ENCODE results near the gene VPS72.

Gene VPS72

DNA sequence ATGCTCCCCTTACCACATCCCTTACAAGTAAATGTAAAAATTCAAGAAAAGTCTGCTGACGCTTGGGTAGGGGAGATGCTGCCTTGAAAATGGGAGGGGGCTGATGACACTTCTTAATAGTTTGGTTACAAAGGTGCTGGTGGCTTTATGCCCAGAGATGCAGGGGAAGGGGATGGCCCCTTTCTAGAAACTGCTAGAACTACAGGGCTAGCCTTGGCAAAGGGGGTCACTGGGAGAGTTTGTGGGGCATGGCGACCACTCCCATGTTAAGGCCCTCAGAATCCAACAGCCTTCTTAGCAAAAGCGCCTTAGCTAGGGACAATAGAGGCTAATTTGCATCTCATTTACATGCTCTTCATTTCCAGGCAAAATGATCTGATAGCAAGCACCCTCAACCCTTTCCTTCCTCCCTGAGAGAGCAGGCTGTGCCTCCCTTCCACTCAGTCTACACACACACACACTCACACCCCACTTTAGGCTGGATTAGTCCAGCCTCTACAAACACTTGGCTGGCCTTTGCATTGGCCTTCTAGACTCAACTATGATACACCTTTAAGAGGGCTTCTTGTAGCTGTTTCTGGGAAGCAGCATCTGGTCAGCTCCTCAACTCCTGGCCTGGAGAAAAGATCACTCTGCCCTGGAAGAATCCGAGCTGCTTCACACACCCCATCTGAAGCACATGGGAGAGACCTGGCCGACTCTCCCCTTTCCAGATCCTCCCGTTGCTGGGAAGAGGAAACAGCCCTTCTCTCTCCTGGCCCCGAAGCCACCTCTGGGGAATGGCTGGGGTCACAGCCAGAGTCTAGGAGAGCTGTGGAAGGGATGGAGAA lies 45.3 kb downstream of the VPS72 start:
- peak; percentile 57 for DNase-seq

DNA sequence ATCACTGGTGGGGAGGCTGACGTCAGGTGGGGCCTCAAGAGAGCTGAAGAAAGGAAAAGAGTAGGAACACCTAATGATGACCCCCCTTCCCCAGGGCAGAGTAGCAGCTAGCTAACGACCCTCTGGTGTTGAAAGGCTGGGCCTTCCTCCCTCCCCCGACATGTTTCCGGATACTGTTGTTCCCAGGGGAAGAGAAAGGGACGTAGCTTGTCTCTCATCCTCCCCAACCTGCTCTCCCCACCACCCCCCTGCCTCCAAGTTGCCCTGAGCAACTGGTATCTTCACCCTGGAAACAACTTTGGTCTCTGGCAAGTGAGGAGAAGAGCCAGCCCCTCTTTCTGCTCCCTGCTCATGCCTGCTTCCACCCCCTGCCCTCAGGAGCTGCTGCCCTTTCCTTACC lies 46.0 kb downstream of the VPS72 start:
- DNase-seq, result no peak

DNA sequence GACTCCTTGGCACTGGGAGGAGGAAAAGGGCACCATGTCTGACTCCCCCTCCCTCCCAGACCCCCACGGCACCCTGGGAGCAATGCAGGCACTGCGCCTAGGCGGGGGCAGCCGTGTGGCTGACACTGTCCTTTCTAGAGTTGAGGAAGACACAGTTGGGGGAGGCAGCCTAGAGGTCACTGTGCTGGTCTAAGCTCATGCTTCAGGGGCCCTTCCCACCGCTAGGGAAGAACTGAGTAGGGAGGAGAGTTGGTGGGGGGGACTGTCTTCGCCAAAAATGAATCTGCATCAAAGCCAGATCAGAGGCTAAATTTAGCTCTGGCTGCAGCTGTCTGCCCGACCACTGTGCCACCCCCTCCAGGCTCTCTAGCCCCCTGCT lies 47.0 kb downstream of the VPS72 start:
- no peak for DNase-seq

DNA sequence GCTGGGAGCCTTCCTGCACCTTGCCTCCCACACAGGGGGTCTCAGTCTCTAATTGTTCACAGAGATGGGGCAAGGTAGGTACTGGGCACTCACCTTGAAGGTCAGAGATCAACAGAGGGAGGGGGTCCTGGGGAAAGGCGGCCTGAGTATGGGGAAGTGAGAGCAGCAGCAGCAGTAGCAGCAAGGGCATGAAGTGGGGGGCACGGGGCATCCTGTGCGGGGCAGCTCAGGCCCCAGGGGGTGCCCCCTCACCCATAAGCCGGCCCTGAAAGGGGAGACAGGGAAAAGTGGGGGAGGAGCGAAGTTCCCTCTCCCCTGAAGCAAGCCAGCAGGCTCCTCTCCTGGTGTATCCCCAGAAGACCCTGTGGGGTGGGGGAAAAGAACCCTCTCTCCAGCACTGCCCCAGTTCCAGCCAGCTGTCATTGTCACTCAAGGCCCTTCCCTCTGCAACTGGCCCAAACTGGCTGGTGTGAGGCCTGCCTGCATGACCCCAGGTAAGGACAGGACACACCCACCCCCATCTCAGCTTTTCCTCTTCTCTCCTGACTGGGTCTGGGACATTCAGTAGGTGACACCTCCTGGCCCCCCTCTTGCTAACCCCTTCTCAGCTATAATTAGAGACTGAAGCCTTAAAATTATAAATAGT lies 47.5 kb downstream of the VPS72 start:
- peak; percentile 13 for DNase-seq

DNA sequence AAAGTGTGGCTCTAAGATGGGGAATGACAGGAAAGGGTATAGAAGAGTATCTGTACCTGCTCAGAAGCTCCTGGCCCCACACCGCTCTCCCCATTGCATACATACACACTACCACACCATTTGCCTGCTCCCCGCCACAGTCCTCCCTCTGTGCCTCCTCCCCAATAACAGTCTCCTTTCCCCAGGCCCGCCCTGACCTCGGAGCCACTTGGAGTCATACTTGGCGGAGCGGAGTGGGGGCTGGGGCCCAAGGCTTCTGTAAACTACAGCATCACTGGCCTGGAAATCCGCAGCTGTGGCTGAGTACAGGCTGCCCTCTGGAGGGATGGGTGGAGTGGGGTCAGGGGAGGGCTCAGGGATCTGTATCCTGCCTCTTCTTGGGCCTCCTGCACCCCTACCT lies 52.2 kb downstream of the VPS72 start:
- DNase-seq, result no peak

DNA sequence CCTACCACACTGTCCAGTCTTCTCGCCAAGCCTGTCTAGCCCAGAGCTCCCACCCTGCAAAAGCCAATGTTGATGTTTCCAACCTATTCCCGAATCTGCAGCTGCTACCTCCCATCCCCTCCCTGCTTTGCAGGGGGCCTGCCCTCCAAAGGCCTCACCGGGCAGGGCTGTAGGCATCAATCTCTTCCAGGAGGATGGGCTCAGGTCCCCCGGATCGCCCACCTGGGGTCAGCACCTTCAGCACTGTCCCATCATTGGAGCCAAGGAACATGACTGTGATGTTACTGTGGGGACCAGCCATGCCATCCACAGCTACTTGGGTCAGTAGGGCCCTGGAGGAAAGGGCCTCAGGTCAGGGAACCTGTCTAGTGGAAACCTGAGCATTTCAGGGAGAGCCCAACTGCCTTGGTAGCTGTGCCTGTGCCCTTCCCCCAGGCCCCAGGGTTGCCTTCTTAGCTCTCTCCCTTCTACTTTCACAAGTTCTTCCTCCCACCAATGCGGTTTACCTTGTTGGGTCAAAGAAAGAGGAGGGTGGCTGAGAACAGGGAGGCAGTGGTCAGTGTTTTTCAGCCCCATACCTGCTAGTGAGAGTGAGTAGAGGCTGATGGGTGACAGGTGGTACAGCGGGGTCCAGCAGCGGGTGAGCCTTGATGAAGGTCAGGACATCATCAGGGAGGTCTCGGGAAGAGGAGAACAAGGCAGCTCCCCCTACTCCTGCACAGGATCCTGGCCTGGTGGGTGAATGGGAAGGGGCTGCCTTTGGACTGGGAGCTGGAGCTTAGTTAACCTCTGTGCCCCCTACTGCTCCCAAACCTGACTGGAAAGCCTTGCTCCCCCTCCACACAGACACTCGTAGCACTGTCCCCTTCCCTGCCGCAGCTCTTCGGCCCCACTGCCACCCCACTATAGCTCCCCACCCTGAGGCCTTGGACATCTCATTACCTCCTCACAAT lies 54.3 kb downstream of the VPS72 start:
- DNase-seq, result no peak

DNA sequence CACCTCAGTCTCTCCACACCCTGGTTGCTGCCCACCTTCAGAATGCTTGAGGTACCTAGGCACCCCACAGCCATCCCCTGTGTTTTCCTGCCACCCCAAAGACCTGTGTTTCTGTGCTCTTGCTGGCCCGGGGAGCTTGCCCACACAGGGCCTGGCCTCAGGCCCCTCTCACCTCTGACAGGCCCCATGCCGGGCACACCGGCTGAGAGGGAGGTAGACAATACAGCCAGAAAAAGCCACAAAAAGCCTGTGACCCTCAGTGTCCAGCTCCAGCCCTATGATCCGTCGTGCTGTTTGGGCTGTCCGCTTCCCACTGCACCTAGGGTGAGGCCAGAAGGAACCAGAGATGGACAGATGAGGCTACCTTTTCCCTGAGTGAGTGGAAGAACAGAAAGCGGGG lies 55.0 kb downstream of the VPS72 start:
- no peak for DNase-seq

DNA sequence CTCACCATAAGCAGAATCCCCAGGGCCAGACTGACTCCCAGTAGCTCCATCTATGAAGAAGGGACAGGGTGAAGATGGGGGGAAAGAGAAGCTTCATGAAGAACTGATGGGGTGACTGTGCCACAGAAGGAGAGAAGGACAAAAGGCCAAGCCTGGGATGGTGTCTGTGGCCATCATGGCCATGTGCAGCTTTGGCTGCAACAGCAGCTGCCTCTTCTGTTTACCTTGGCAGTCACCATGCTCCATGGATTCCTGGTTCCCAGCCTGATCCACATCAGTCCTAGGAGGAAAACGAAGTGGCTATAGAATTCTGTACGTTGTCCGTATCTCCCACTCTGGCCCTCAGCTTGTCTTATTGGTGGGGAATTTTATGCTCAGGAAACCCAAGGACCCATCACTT lies 55.6 kb downstream of the VPS72 start:
- DNase-seq, result peak; percentile 59

DNA sequence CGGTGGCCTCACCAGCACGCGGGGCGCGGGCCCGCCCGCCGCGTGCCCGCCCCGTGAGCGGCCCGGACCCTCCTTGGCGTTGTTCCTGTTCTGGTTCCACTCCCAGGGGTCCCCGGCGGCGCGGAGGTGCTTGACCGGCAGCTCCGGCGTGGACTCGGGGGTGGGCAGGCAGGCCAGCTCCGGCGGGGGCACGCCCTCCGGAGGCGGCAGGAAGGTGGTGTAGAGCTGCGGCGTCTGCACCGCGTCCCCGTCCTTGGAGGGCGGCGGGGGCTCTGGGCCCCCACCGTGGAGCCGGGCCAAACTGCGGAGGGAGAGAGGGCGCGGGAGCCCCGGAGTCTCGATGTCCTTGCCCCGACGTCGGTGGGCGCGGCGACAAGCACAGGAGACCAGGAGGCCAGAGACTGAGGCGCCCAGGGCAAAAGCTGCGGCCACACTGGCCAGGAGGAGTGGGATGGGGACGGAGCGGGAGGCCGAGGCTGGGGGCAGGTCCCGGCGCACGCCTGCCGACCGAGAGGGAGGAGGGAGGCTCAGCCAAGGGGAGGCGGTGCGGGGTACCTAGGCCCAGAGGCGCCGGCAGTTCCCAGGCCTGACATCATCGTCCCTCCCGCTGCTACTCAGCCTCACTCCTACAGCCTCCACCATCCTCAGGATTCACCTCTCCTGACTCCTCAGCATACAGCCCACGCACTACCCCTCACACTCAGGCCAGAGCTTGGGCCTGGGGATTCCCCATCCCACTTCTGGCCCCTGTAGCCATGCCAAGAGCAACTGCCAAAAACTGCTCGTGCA lies 56.8 kb downstream of the VPS72 start:
- peak; percentile 38 for DNase-seq

DNA sequence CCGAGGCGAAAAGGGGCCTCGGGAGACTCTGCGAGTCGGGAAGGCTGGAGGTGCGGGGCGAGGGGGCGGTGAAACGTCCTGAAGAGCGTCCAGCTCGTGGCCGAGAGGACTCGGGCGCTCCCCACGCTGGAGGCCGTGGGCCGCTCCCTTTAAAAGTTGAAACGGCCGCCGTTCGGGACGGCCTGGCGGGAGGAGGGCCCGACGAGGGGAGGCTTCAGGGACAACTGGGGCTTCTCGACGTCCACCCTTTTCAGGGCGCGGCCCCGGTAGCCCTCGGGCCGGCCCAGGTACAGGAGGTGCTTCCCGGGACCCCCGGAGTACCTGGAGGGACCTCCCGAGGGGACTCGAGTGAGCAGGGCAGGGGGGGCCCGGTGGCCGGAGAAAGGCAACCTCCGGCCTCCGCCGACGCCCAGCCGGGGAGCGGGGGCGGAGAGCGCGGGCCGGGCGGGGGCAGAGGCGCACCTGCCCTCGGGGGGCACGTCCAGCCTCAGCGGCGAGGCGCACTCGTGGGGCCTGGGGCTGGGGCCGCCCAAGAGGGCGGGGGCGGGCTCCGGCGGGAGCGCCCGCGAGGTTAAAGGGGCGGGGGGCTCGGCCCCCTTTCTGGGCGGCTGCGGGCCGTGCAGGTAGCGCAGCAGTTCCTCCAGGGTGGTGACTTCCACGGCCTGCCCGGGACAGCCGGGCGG lies 57.5 kb downstream of the VPS72 start:
- DNase-seq, result peak; percentile 68

DNA sequence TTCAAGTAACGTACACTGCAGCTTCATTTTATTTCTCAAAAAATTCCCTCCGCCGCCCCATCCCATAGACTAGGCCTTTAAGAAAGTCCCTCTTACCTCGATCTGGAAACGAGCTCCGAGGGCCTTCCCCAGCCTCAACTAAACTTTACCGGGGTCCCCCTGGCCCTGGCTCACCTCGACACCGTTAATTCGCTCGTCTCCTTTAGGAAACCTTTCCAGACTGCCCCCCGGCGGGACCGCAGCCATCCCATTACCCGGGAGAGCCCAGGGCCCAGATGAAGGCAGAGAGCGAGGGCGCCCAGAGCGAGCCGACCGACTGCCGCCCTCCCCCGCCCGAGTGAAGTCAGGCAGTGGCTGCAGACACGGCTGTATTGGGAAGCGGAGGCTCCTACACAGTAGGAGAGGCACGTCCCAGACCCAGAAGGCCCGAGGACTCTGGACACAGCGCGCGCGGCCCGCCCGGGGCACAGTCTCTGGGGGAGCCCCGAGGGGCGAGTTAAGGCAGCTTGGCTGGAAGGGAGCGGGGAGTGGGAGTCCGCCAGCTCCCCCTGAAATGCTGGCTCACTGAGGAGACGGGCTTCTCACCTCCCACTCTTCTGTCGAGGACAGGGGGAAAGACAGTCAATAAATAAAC lies 58.2 kb downstream of the VPS72 start:
- peak; percentile 82 for DNase-seq

DNA sequence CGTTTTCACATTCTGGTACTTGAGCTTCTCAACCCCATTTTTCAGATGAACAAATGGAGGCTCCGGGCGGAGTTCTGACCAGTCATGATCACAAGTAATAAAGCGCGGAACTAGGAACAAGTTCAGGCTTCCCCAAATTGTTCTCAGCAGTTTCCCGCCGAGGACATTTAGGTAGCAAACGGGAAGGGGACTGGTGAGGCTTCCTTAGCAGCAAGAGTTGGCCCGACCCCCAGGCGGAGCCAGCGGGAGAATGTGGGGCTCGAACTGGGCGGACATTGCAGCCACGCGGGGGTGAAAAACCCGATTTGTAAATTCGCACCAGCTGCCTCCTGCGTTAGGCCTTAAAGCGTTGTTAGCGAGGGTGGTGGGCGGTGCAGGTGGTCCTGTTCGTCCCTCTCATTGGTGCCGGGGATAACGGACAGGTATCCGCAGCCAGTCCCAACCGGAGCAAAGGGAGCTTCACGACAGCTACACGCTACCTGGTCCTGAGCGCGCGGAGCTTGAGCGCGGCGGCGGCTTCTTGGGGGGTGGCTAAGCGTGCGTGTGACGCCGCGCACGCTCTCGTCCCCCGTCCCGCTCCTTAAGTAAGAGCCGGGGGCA lies 58.9 kb downstream of the VPS72 start:
- peak; percentile 97 for DNase-seq

DNA sequence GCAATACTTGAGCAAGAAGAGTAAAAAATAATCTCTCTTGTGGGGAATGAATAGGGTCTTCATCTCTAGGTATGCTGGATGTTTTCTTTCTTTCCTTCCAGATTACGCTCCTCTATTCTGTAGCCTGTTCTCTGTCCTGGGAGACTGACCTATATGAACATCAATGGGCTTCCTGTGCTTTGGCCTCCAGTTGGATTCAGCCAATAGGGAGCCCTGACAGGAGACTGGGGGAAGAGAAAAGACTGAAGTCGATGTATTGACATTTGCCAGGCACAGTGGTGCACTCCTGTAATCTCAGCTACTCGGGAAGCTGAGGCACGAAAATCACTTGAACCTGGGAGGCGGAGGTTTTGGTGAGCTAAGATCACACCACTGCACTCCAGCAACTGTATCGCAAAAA lies 61.2 kb downstream of the VPS72 start:
- no peak for DNase-seq

All from DMS53 (cell line).